IgD-negative memory B cell (primary cell): Measurements from ENCODE around the gene C12orf57. TPM values are rescaled to one million over a fixed set of nuclear protein-coding genes. Genes with fewer than 3 reads are reported as not detected.

ENCODE experiments used
- H3K27ac Mint-ChIP-seq, 3 donors: one replicate each; pipeline ENCODE4 v1.8.0; 2020 to 2022; ENCODE audit warnings: mild to moderate bottlenecking in 3 of 3, mixed read lengths in 3 of 3, moderate library complexity in 1 of 3
- H3K27me3 Mint-ChIP-seq: one replicate; pipeline ENCODE4 v1.8.0; 2021; ENCODE audit warnings: mixed read lengths
- H3K36me3 Mint-ChIP-seq: one replicate; pipeline ENCODE4 v1.8.0; 2020; ENCODE audit warnings: mild to moderate bottlenecking, mixed read lengths
- H3K4me1 Mint-ChIP-seq, 3 donors: one replicate each; pipeline ENCODE4 v1.8.0; 2020 to 2022; ENCODE audit warnings: mixed read lengths in 3 of 3, mild to moderate bottlenecking in 1 of 3
- H3K4me3 Mint-ChIP-seq, 4 donors: one replicate each; pipeline ENCODE4 v1.8.0; 2020 to 2022; ENCODE audit warnings: mild to moderate bottlenecking in 4 of 4, mixed read lengths in 4 of 4, moderate library complexity in 3 of 4
- H3K9me3 Mint-ChIP-seq, 3 donors: one replicate each; pipeline ENCODE4 v1.8.0; 2020 to 2021; ENCODE audit warnings: mixed read lengths in 3 of 3, mild to moderate bottlenecking in 1 of 3
- polyA plus RNA-seq: library from polyadenylated mRNA; unstranded; fragments of 300-500 nt; fragmentation: Illumina TruSeq; gene quantifications from one replicate; pipeline ENCODE4 v1.2.3, GENCODE V29; 2021

The C12orf57 gene
- polyA plus RNA-seq, 1 donor from 2014 or later, result 141 TPM

DNA sequence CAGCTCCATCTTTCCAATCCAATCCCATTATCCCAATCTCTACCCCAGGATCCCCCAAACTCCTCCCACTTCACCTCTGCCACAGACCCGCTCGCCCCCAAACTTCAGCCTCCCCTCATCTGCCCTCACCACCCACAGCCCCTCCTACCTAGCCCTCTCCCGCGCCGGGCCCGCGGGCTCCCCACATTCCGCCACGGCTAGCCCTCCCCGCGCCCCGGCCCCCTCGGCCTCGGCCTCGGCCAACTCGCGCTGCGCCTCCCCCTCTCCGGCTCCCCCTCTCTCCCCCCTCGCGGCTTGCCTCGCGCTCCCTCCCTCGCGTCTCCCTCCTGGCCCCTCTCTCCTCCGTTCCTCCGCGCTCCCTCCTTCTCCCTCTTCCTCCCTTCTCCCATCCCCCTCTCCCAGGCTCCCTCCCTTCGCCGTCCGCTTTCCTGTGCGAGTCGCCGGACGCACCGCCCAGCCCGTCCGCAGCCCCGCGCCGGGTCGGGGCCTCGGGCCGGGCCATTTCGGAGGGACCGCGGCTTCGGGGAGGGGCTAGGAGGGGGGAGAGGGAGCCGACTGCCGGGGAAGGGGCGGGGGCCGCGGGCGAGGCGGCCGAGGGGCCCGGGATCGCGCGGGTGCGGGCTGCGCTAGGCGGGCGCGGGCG is 16.3 kb upstream of the C12orf57 start, which contains the start of gene ATN1:
Gene ATN1, plus strand, starts transcription at position 581 of the 643 bp plus-strand sequence. CDS start 6,043 bp downstream, outside the sequence.
- Mint-ChIP-seq H3K9me3 (no peaks in the 10 kb centered on the region), H3K27me3 (no peaks in the 10 kb centered on the region), H3K36me3 (no peaks in the 10 kb centered on the region), H3K27ac (peak within 1 kb of the TSS; percentile 92 to 97 (median 93)), H3K4me1 (peaks cover 36 to 48% (median 40%) of the 10 kb centered on the region in 3 donors), H3K4me3 (peak within 1 kb of the TSS; percentile 84 to 95 (median 94))

DNA sequence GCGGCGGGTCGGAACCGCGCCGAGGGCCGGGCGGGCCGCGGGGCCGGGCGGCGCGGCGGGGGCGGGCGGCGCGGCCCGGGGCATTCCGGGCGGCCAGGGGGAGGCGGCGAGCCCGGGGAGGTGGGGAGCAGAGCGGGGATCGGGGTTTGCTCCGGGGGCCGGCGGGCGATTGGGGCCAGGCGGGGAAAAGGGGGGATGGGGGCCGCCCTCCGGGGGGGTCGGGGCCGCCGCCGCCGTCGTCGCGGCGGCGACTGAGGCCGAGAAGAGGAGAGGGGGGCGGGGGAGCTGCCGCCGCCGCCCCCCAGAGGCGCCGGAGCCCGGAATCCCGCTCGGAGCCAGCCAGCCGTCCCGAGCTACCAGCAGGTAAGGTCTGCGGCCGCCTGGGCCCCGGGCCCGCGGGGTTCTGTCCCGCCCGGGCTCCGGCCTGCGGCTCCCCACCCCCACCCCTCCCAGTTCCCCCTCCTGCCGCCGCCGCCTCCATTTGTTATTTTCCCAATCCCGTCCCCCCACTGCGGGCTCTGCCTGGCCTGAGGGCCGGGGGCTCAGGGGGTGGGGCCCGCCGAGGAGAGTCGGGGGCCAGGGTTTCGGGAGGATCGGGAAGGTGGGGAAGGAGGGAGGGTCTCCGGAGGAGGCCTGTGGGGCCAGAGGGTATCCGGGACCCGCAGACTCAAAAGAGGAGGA is 15.7 kb upstream of the C12orf57 start:
- Mint-ChIP-seq H3K4me3 (peak overlapping the region; percentile 84 to 95 (median 92)), H3K9me3 (no peaks in the 10 kb centered on the region), H3K27ac (peak overlapping the region; percentile 92 to 97 (median 93)), H3K36me3 (no peaks in the 10 kb centered on the region), H3K4me1 (peaks cover 31 to 42% (median 40%) of the 10 kb centered on the region in 3 donors), H3K27me3 (no peaks in the 10 kb centered on the region)

DNA sequence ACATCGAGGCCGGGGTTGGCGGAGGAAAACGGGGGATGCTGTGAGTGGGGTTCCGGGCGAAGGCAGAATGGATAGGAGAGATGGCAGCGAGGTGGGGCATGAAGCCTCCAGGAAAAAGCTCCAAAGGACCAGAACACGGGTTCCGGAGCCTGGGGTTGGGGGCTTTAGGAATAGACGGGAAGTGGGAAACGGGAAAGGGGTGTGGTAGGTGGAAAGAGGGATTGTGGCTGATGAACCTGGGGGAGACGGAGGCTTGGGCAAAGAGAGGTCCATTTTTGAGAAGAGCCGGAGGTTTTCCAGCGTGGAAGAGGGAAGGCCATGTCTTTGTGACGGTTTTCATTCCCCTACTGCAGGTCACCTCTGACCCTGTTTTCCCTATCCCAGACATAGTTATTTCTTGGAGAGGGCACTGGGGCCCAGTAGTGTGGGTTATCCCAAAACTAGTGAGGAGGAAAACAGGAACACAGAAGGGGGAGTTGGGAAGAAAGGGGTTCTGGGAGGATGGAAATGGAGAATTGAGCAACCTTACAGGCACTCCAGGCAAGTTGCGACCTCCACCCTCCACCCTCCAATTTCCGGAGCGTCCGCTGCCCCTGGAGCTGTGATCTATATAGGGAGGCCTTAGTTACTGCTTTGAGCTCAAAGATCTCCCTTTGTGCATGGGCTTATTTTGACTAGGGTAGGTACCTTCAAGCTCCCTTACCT is 15.0 kb upstream of the C12orf57 start:
- Mint-ChIP-seq H3K9me3 (no peaks in the 10 kb centered on the region), H3K27ac (peak overlapping the region; percentile 92 to 97 (median 93)), H3K4me1 (peaks cover 25 to 36% (median 36%) of the 10 kb centered on the region in 3 donors), H3K27me3 (no peaks in the 10 kb centered on the region), H3K4me3 (peak overlapping the region; percentile 84 to 95 (median 92)), H3K36me3 (no peaks in the 10 kb centered on the region)

DNA sequence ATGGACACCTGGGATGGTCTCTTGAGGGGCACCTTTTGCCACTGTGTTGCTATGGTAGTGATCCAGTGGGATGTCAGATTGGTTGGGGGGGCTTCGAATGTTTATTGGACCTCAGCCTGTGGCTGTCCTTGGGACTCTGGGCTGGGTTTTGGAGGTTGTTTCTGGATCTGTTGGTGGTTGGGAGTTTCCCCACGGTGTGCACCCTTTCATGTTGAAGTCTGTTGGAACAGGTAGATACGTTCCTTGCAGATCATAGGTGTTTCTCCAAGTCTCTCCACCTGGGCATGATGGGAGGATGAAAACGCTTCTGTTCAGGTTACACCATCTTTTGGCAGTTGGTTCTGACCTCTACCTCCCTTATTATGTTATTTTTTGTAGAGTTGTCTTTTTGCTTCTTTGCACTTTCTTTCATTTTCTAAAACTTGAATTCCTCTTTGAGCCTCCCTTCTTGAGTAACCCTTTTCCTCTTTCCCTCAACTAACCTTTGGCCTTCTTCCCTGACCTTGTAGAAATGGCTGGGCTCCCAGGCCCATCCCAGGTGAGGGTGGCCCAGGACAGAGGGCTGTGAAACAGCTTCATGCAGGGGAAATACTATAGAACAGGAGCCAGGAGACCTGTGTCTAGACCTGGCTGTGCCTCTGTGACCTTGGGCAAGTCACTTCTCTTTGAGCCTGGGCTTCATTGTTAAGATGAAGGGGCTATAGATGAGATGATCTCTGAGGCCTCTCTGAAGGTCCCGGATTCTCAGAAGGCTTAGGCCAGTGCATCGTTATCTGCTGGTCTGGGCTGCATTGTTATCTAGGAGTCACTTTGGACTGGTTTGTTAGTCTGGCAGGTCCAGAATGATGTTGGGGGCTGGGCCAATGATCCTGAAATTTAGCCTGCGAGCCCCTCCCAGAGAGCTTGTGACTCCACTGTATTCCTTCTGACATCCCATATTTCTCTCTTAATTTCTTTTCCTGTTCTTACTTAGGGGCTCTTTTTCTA is 14.1 kb upstream of the C12orf57 start:
- Mint-ChIP-seq H3K4me1 (peaks cover 17 to 32% (median 28%) of the 10 kb centered on the region in 3 donors), H3K36me3 (no peaks in the 10 kb centered on the region), H3K4me3 (peak overlapping the region; percentile 83 to 95 (median 88)), H3K27me3 (no peaks in the 10 kb centered on the region), H3K27ac (peak overlapping the region; percentile 78 to 93 (median 85)), H3K9me3 (no peaks in the 10 kb centered on the region)

DNA sequence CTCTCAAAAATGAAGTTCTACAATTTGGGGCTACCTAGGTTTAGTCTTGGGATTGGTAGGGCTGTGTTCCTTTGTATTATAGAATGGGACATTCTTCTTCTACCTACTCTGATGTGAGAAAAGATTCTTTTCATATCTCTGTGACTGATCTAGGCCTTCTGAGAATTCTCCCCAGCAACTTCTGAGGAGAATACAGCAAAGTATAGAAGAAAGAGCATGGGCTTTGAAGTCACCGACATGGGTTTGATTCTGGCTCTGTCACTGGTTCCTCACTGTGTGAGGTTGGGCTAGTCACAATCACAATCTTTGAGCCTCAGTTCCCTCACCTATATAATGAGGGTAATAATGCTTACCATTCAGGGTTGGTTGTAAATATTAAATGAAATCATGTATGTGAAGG is 11.1 kb upstream of the C12orf57 start:
- Mint-ChIP-seq H3K9me3 (no peaks in the 10 kb centered on the region), H3K36me3 (peaks cover 3% of the 10 kb centered on the region), H3K27ac (peak overlapping the region in 1 of 3 donors; percentile 75), H3K4me3 (peak overlapping the region in 1 of 4 donors; percentile 78), H3K4me1 (peaks cover 18 to 35% (median 29%) of the 10 kb centered on the region in 3 donors), H3K27me3 (no peaks in the 10 kb centered on the region)

DNA sequence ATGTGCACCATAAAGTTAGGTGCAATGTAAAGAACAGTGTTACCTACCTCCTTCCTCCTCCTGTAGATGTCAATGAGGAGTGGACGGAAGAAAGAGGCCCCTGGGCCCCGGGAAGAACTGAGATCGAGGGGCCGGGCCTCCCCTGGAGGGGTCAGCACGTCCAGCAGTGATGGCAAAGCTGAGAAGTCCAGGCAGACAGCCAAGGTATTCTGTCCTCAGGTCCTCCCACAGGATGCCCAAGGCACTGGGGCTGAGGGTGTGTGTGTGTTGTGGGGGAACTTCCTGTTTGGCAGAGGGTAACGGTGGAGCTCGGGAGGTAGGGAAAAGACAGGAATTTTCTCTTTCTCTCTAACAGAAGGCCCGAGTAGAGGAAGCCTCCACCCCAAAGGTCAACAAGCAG is 9.7 kb upstream of the C12orf57 start:
- Mint-ChIP-seq H3K9me3 (no peaks in the 10 kb centered on the region), H3K27me3 (no peaks in the 10 kb centered on the region), H3K4me1 (peaks cover 19 to 34% (median 26%) of the 10 kb centered on the region in 3 donors), H3K27ac (peak overlapping the region in 2 of 3 donors; percentile 69 to 75), H3K36me3 (peaks cover 3% of the 10 kb centered on the region), H3K4me3 (peak overlapping the region in 1 of 4 donors; percentile 89)

DNA sequence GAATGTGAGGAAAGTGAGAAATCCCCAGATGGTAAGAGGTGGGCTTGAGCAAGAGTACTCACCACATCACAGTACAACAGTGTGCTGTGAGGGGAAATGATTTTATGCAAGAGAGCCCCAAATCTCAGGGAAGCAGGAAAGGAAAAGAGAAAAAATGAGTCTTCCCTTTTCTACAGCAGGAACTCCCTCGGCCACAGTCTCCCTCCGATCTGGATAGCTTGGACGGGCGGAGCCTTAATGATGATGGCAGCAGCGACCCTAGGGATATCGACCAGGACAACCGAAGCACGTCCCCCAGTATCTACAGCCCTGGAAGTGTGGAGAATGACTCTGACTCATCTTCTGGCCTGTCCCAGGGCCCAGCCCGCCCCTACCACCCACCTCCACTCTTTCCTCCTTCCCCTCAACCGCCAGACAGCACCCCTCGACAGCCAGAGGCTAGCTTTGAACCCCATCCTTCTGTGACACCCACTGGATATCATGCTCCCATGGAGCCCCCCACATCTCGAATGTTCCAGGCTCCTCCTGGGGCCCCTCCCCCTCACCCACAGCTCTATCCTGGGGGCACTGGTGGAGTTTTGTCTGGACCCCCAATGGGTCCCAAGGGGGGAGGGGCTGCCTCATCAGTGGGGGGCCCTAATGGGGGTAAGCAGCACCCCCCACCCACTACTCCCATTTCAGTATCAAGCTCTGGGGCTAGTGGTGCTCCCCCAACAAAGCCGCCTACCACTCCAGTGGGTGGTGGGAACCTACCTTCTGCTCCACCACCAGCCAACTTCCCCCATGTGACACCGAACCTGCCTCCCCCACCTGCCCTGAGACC is 8.2 kb upstream of the C12orf57 start:
- H3K4me1 Mint-ChIP-seq, result peaks cover 14 to 22% (median 17%) of the 10 kb centered on the region in 3 donors
- H3K27ac Mint-ChIP-seq, result peak overlapping the region; percentile 31 to 98 (median 75)
- H3K27me3 Mint-ChIP-seq, result no peaks in the 10 kb centered on the region
- peak overlapping the region in 3 of 4 donors; percentile 17 to 96 (median 89) for H3K4me3 Mint-ChIP-seq
- H3K9me3 Mint-ChIP-seq, result no peaks in the 10 kb centered on the region
- peaks cover 3% of the 10 kb centered on the region for H3K36me3 Mint-ChIP-seq

DNA sequence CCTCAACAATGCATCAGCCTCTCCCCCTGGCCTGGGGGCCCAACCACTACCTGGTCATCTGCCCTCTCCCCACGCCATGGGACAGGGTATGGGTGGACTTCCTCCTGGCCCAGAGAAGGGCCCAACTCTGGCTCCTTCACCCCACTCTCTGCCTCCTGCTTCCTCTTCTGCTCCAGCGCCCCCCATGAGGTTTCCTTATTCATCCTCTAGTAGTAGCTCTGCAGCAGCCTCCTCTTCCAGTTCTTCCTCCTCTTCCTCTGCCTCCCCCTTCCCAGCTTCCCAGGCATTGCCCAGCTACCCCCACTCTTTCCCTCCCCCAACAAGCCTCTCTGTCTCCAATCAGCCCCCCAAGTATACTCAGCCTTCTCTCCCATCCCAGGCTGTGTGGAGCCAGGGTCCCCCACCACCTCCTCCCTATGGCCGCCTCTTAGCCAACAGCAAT is 7.6 kb upstream of the C12orf57 start:
- Mint-ChIP-seq H3K4me3 (peak overlapping the region; percentile 70 to 96 (median 88)), H3K27me3 (no peaks in the 10 kb centered on the region), H3K36me3 (peaks cover 3% of the 10 kb centered on the region), H3K4me1 (peaks cover 11 to 22% (median 13%) of the 10 kb centered on the region in 3 donors), H3K27ac (peak overlapping the region; percentile 89 to 98 (median 93)), H3K9me3 (no peaks in the 10 kb centered on the region)

DNA sequence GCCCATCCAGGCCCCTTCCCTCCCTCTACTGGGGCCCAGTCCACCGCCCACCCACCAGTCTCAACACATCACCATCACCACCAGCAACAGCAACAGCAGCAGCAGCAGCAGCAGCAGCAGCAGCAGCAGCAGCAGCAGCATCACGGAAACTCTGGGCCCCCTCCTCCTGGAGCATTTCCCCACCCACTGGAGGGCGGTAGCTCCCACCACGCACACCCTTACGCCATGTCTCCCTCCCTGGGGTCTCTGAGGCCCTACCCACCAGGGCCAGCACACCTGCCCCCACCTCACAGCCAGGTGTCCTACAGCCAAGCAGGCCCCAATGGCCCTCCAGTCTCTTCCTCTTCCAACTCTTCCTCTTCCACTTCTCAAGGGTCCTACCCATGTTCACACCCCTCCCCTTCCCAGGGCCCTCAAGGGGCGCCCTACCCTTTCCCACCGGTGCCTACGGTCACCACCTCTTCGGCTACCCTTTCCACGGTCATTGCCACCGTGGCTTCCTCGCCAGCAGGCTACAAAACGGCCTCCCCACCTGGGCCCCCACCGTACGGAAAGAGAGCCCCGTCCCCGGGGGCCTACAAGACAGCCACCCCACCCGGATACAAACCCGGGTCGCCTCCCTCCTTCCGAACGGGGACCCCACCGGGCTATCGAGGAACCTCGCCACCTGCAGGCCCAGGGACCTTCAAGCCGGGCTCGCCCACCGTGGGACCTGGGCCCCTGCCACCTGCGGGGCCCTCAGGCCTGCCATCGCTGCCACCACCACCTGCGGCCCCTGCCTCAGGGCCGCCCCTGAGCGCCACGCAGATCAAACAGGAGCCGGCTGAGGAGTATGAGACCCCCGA is 7.0 kb upstream of the C12orf57 start:
- peaks cover 11 to 22% (median 13%) of the 10 kb centered on the region in 3 donors for H3K4me1 Mint-ChIP-seq
- H3K4me3 Mint-ChIP-seq, result peak overlapping the region; percentile 70 to 96 (median 88)
- peak overlapping the region; percentile 89 to 98 (median 93) for H3K27ac Mint-ChIP-seq
- H3K36me3 Mint-ChIP-seq, result peaks cover 3% of the 10 kb centered on the region
- no peaks in the 10 kb centered on the region for H3K27me3 Mint-ChIP-seq
- H3K9me3 Mint-ChIP-seq, result no peaks in the 10 kb centered on the region

DNA sequence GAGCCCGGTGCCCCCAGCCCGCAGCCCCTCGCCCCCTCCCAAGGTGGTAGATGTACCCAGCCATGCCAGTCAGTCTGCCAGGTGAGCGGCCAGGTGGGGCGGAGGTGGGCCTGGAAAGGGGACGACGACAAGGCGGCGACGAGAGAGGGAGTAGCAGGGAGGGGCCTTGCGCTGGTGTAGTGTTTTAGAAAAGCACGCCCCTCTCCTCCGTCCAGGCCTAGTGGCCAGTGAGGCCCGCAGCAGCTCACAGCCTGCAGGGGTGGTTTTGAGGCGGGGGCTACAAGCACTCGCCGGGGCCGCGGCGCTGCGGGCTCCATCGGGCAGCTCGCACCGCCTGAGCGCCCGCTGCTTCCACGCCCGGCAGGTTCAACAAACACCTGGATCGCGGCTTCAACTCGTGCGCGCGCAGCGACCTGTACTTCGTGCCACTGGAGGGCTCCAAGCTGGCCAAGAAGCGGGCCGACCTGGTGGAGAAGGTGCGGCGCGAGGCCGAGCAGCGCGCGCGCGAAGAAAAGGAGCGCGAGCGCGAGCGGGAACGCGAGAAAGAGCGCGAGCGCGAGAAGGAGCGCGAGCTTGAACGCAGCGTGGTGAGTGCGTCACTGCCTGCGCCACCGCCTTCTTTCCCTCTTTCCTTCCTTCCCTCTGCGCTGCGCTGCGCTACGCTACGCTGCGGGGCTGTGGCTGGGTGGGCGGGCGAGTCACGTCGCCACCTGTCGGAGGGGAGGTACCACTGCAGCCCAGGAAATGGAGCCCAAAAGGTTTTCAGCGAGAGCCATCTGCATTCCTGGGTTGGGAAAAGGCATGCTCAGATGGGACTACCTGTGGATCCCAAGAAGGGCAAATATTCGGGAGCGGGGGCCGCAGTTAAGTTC is 6.1 kb upstream of the C12orf57 start:
- peaks cover 4% of the 10 kb centered on the region for H3K36me3 Mint-ChIP-seq
- peaks cover 9 to 15% (median 9%) of the 10 kb centered on the region in 3 donors for H3K4me1 Mint-ChIP-seq
- H3K27me3 Mint-ChIP-seq, result no peaks in the 10 kb centered on the region
- H3K4me3 Mint-ChIP-seq, result peak overlapping the region; percentile 70 to 96 (median 88)
- peak overlapping the region; percentile 89 to 98 (median 93) for H3K27ac Mint-ChIP-seq
- H3K9me3 Mint-ChIP-seq, result no peaks in the 10 kb centered on the region

DNA sequence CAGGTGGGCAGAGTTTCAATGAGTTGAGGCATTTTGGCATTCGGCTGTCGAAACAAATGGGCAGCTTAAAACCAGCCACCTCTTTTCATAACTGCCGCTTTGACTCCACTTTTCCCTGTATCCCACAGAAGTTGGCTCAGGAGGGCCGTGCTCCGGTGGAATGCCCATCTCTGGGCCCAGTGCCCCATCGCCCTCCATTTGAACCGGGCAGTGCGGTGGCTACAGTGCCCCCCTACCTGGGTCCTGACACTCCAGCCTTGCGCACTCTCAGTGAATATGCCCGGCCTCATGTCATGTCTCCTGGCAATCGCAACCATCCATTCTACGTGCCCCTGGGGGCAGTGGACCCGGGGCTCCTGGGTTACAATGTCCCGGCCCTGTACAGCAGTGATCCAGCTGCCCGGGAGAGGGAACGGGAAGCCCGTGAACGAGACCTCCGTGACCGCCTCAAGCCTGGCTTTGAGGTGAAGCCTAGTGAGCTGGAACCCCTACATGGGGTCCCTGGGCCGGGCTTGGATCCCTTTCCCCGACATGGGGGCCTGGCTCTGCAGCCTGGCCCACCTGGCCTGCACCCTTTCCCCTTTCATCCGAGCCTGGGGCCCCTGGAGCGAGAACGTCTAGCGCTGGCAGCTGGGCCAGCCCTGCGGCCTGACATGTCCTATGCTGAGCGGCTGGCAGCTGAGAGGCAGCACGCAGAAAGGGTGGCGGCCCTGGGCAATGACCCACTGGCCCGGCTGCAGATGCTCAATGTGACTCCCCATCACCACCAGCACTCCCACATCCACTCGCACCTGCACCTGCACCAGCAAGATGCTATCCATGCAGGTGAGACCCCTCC is 5.2 kb upstream of the C12orf57 start:
- Mint-ChIP-seq H3K27me3 (no peaks in the 10 kb centered on the region), H3K9me3 (no peaks in the 10 kb centered on the region), H3K36me3 (peaks cover 4% of the 10 kb centered on the region), H3K4me3 (peak overlapping the region in 3 of 4 donors; percentile 0 to 84 (median 72)), H3K27ac (peak overlapping the region; percentile 89 to 98 (median 93)), H3K4me1 (peaks cover 13 to 14% (median 14%) of the 10 kb centered on the region in 3 donors)
